HG02938 (cell line): Measurements from ENCODE around the gene DAPK3.
"Not testable (repeated sequence)": the region's sequence is repeated elsewhere in the genome, so short reads cannot be mapped to it uniquely, and the experiment has no call there.

Experiments used
- ATAC-seq: cut with Tn5 transposase; IDR thresholded peaks from one replicate; pipeline ENCODE4 v1.9.1; 2021; ENCODE audit warnings: mild to moderate bottlenecking, moderate library complexity; ENCODE audit not compliant: unreplicated experiment

Gene DAPK3

DNA sequence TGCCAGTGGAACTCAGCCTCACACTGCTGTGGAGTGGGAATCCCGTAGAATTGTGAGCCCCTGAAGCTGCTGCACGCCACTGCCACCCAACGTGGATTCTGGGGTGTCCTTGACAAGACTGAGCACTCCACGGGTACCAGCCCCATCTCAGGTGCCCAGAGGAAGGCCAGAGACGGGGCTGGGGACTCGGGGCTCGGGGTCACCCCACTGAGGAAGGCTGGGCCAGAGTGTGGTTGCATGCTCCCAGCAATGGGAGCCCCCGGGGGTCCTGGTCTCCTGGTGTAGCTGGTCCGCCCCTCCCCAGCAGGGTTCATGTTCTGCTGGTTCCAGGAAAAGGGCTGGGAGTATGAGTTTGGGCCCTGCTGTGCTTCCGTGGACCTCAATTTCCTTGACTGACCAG, 15.2 kb downstream of the DAPK3 start:
- ATAC-seq: no peak

DNA sequence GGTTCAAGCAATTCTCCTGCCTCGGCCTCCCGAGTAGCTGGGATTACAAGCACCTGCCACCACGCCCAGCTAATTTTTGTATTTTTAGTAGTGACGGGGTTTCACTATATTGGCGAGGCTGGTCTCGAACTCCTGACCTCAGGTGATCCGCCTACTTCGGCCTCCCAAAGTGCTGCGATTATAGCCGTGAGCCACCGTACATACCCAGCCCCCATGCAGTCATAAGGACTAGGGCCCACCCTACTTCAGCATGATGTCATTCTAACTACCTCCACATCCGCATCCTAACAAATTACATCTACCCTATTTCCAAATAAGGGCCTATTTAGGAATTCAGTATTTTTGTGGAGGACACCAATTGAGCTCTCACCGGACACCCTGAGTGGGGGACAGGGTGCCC, 15.6 kb downstream of the DAPK3 start:
- ATAC-seq: not testable (repeated sequence)

DNA sequence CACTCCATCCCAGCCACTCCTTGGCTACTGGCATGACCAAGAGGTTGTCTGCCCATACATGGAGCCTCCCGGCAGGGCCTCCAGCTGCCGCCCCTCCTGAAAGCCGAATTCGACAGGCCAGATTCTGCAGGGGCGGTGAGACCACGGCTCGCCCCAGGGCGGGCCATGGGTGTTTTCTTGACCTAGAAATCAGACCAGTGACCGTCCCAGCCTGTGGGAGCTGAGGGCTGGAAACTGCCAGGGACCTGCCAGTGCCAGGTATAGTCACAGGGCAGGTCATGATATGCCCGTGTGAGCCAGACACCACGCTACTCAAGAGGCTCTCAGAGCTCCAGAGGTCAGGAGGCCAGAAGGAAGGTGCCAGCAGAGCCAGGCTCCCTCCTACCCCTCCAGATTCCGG, 16.8 kb downstream of the DAPK3 start:
- ATAC-seq: no peak

DNA sequence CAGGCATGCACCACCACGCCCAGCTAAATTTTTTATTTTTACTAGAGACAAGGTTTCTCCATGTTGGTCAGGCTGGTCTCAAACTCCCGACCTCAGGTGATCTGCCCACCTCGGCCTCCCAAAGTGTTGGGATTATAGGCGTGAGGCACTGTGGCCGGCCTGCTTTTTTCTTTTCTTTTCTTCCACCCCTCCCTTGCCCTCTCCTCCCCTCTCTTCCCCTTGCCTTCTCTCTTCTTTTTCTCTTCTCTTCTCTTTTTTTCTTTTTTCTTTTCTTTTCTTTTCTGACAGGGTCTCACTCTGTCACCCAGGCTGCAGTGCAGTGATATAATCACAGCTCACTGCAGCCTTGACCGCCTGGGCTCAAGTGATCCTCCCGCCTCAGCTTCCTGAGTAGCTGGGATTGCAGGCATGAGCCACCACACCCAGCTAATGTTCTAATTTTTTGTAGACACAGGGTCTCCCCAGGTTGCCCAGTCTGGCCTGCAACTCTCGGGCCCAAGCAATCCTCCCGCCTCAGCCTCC, 18.1 kb downstream of the DAPK3 start:
- ATAC-seq: not testable (repeated sequence)

DNA sequence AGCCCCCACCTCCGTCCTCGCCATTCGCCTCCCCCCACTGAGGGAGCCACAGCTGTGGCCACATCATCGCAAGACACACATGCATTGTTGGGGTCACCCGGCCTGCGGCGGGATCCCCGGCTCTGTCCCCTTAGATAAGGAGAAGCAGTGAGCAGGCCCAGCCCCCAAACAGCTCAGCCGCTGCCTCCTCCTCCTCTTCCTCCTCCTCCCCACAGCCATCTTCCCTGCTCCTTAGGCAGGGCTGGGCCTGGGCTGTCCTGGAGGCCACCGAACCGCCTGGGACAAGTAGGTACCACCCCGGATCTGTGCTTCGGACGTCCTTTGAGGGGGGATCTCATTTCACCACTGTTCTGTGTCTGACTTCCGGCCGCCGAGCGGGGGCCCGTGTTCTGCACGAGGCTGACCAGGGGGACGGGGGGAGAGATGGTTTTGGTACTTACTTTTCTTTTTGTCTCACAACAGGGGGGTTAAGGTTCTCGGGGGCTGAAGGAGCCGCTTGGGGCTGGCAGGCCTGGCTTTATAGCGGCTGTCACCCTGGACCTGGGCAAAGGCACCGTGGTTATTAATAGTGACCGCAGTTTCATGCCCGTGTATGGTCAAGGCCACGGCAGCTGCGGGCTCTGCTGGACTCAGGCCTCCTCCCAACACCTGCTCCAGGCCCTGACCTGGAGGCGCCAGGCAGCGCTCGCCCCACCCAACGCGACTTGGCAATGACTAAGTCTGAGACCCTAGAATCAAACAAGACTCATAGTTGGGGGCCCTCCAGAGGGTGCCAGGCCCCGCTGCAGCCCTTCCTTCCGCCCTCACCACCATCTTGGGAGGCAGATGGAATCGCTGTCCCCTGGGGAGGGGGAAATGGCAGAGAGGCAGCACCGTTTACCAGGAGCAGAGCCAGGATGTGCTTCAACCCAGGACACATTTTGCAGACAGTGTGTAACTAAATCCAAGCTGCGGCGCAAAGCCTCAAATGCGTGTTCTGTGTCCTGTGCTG, 19.7 kb downstream of the DAPK3 start:
- no peak for ATAC-seq

DNA sequence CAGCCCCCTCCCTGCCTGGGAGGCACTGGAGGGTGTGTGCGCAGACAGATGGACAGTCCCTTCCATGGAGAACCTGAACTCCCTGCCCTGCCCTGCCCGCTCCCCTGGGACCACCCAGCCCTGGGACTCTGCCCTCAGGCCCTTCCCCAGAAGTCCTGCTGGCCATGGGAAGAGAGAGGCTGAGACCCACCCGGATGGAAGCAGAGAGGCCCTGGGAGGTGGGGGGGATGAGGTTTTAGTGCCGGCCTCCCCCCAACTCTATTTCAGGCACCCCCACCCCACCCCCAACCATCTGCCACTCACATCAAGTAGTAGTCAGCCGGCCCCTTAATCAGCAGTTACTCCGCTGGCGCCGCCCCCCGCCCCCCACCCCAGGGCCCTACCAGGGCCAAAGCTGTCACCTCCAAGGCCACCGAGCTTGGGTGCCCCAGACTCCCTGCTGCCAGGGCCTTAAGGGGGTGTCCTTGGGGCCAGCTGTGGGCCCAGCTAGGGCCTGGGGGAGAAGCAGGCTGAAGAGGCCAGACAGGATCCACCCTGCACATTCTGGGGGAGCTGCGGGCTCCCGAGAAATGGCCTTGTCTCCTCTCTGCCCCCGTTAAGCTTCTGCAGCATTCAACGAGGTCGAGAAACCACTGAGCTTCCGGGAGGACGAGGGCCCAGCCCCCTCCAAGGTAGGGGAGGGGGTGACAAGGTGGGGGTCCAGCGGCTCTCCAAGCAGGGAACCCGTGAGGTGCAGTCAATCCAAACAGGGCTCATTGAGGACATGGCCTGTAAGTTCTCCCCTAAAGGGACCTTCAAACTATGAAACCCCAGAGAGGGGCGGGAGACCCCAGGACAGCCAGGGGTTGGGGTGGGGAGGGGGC, 20.7 kb downstream of the DAPK3 start:
- no peak for ATAC-seq

DNA sequence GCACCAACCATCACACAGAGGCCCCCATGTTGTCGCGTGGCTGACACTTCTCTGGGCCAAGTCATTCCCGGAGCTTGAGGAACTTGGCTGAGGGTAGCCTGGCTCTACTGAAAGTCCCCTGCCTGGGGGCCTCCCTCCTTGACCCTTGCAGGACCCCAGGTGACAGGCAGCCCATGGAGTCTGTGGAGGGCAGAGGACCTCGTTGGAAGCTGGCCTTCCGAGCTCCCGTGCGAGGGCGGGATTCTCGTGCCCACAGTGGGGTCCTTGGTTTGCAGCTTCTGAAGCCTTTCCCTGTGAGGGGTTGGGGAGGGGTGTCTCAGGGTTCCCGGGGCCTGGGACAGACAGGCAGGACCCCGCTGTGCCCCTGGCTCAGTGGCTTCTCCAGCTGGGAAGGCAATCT, 21.6 kb downstream of the DAPK3 start:
- ATAC-seq: no peak

DNA sequence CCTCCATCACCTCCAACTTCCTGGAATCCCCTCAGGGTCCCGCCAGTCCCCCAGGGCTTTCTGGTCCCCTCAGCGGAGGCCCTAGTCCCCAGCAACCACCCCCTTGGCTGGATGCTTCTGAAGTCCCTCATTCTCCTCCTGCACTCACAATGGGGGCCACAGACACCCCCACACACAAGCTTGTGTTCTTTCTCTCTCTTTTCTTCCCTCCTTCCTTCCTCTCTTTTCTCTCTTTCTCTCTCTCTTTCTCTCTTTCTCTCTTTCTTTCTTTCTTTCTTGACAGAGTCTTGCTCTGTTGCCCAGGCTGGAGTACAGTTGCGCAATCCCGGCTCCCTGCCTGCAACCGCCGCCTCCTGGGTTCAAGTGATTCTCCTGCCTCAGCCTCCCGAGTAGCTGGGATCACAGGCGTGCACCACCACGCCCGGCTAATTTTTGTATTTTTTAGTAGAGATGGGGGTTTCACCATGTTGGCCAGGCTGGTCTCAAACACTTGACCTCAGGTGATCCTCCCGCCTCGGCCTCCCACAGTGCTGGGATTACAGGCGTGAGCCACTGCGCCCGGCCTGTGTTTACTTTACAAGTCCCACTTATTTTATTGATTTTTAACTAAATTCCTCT, 23.5 kb downstream of the DAPK3 start:
- not testable (repeated sequence) for ATAC-seq

DNA sequence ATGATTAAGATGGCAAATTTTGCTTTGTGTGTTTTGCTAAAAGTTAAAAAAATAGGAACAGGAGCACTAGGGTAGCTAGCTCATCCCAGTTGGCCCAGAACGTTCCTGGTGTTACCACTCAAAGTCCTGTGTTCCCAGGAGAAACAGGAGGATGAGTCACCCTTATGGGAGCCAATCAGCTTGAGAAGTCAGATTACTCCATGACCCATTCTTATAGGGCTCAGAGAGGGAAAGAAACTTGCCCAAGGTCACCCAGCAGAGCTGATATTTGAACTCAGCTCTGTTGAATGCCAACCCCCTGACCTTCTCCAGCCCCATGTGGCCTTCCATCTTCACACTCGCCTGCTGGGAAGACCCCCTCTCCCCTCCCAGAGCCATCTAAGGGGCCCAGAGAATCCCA, 25.1 kb downstream of the DAPK3 start:
- ATAC-seq: no peak

DNA sequence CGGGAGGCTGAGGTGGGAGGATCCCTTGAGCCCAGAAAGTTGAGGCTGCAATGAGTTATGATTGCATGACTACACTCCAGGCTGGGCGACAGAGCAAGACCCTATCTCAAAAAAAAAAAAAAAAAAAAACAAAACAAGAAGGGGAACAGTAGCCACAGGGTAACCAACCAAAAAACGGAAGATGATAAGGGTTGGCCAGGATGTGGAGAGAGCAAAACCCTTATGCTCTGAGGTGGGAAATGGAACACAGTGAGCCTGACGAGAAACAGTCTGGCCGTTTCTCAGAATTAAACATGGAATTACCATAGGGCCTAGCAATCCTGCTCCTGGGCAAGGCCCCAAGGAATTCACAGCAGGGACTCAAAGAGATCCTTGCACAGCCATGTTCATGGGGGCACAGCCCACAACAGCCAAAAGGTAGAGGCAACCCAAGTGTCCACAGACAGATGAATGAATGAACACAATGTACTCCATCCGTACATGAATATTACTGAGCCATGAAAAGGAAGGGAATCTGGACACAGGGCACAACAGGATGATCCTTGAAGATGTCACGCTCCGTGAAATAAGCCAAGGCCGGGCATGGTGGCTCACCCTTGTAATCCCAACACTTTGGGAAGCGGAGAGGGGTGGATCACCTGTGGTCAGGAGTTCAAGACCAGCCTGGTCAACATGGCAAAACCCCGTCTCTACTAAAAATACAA, 26.7 kb downstream of the DAPK3 start:
- no peak for ATAC-seq

DNA sequence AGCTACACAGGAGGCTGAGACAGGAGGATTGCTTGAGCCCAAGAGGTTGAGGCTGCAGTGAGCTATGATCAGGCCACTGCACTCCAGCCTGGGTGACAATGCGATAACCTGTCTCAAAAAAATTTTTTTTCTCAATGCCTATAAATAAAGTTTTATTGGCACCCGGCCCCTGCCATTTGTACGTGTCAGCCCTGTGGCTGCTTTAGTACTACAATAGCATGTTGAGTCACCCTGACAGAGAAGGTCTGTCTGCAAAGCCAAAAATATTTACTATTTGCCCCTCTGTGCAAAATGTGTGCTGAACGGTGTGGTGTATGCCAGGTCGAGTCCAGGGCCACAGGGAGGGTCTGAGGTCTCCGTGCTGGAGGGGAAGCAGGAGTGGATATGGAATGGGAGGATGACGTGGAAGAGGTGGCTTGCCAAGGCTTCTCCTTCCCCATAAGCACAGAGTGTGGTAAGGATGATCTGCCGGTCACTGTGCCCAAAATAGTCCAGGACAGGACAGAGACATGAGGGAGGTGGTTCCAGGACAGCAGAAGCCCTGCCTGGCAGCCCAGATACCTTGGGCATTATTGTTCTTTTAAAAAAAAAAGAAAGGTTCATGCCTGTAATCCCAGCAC, 28.0 kb downstream of the DAPK3 start:
- no peak for ATAC-seq

DNA sequence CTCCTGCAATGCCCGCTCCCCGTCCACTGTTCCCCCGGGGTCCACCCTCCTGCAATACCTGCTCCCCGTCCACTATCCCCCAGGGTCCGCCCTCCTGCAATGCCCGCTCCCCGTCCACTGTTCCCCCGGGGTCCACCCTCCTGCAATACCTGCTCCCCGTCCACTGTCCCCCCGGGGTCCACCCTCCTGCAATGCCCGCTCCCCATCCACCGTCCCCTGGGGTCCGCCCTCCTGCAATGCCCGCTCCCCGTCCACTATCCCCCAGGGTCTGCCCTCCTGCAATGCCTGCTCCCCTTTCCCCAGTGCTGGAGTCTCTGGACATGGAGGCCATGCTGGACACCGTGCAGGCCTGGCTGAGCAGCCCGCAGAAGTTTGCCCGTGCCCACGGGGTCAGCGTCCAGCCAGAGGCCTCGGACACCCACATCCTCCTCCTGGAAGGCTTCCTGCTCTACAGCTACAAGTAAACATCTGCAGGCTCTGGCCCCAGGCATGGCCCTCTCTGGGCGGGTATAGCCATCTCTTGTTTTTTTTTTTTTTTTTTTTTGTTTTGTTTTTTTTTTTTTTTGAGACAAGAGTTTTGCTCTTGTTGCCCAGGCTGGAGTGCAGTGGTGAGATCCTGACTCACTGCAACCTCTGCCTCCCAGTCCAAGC, 32.5 kb downstream of the DAPK3 start:
- ATAC-seq: not testable (repeated sequence)

DNA sequence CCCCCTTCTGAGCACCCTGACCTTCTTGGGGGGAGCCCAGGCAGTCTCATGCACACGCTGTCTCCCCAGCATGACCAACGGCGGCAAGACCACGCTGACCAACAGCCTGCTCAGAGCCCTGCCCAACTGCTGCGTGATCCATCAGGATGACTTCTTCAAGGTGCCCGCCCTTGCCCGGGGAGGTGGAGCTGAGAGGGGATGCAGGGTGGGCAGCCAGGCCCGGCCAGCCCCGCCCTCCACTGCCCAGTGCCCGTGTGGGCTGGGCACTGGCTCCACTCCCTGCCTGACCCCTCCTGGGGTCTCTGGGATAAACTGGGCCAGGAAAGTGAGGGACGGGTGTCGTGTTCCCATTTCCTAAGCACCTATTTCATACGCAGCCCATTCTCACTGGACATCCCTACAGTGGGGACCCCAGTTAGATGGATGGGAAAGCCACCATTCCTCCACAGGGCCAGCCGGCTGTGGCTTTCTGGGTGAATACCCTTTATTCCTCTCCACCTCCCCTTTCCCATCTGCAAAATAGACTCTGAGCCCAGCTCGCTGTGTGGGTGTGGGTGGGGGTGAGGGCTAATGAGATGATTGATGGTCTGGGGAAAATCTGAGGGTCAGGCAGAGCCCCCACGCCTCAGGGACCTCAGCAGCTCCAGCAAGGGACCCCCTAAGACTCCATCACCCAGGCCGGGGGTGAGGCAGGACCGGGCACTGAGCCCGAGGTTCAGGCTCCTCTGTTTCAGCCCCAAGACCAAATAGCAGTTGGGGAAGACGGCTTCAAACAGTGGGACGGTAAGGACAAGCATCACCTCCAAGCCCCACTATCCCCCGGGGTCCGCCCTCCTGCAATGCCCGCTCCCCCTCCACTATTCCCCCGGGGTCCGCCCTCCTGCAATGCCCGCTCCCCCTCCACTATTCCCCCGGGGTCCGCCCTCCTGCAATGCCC, 34.1 kb downstream of the DAPK3 start:
- no peak for ATAC-seq

DNA sequence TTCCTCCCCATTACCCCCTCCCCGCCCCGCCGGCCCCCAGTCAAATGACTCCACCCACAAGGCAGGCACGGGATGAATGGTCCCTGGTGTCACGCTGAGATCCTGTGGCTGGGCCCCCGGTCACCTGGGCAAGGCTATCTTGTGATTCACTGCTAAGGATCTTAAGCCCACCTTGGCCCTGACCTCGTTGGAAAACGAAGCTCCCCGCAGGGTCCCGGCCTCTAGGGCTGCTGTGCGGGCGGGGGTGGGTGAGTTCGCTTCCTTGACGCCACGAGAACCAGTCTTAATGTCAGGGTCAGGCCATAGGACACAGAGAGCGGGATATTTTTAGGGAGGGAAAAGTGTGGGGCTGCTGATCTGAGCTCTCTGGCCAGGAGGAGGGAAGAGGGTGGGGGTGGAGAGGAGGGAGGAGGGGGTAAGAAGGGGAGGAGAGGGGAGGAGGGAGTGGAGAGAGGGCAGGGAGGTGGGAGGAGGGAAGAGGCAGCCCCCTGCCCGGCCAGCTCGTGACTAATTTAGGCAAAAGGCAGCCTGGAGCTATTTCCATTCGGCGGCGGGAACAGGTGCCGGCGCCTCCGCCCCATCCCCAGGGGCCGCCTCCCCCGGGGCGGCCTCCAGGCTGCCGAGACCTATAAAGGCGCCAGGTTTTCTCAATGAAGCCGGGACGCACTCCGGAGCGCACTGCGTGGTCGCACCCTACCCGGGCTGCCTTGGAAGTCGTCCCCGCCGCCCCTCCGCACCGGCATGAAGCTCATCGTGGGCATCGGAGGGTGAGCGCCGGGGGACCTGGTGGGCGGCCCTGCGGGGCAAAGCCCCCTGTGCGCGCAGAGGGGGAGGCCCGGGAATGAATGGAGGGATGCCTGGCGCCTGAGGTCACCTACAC, 37.7 kb downstream of the DAPK3 start, which contains the start of gene NMRK2:
TSS of gene NMRK2 (plus strand) at position 139 of the 880 bp plus-strand sequence. CDS start at position 742, 603 bp downstream.
- no peak for ATAC-seq

DNA sequence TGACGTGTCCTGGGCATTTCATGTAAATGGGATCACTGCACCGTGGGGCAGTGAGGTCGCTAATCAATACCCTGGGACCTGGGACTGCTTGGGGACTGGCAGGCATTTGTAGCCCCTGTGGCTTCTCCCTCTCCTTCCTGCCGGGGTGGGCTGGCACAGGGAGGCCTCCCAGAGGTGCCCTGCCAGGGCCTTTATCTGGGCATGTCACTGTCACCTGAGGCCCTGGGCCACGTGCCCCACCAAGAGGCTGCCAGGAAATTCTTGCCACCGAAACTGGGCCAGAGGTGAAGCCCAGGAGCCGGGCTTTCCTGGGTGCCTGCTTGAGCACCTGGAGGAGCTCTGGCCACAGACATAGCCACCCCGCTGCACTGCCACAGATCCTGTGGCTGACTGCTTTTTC, 39.9 kb downstream of the DAPK3 start:
- ATAC-seq: no peak

DNA sequence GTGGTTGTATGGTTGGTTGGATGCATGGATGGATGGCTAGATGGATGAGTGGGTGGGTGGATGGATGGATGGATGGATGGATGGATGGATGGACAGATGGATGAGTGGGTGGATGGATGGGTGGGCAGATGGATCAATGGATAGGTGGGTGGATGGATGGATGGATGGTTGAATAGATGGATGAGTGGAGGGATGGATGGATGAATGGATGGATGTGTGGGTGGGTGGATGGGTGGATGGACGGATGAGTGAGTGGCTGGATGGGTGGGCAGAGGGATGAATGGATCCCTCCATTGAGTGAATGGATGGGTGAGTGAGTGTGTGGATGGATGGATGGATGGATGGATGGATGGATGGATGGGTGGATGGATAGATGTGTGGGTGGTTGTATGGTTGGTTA, 47.0 kb downstream of the DAPK3 start:
- ATAC-seq: no peak

DNA sequence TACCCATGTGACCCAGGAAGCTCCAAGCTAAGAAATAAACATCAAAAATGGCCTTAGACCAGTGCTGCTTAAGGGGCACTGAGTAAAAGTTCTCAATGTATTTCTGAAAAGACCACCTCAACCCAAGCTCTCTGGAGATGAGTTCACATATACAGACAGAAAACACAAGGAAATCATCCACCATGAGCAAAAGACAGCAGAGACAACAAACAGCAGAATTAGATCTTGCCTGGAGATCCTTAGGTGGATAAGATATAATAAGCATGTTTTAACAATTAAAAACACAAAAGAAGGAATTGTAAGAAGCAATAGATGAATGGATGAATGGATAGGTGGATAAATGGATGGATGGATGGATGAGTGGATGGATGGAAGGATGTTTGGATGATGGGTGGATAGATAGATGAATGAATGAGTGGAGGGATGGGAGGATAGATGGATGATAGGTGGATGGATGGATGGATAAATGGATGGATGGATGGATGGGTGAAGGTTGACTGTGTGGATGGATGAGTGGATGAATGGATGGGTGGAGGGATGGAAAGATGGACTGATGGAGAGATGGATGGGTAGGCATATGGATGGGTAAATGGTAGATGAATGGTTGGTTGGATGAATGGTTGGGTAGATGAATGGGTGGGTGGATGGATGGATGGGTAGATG, 47.7 kb downstream of the DAPK3 start:
- ATAC-seq: no peak
